Central memory CD8-positive, alpha-beta T cell (primary cell): Measurements from ENCODE around the gene ULK4.
"Not testable (repeated sequence)": the region's sequence is repeated elsewhere in the genome, so short reads cannot be mapped to it uniquely, and the experiment has no call there.

Experiments
- ATAC-seq: fragments of 150-1000 bp; cut with Tn5 transposase; replicated peaks from 2 replicates; pipeline ENCODE4 v1.10.0; 2022; ENCODE audit warnings: mild to moderate bottlenecking, moderate FRiP score, moderate number of reproducible peaks; ENCODE audit not compliant: poor library complexity, severe bottlenecking; ENCODE audit errors: extremely low read depth
- DNase-seq, 2 donors: peaks; one replicate each; pipeline ENCODE4 v3.0.0; 2021; ENCODE audit warnings: low spot score in 2 of 2
- H3K27ac Mint-ChIP-seq: one replicate; pipeline ENCODE4 v1.8.0; 2022; ENCODE audit warnings: low read depth, mild to moderate bottlenecking, moderate library complexity, mixed read lengths
- H3K27me3 Mint-ChIP-seq: one replicate; pipeline ENCODE4 v1.8.0; 2022; ENCODE audit warnings: mixed read lengths
- H3K36me3 Mint-ChIP-seq: one replicate; pipeline ENCODE4 v1.8.0; 2022; ENCODE audit warnings: mild to moderate bottlenecking, moderate library complexity, mixed read lengths; ENCODE audit not compliant: insufficient read depth
- H3K4me1 Mint-ChIP-seq: one replicate; pipeline ENCODE4 v1.8.0; 2022; ENCODE audit warnings: mixed read lengths
- H3K4me3 Mint-ChIP-seq: one replicate; pipeline ENCODE4 v1.8.0; 2022; ENCODE audit warnings: mild to moderate bottlenecking, moderate library complexity, mixed read lengths
- H3K9me3 Mint-ChIP-seq: one replicate; pipeline ENCODE4 v1.8.0; 2022; ENCODE audit warnings: mixed read lengths

Gene ULK4

DNA sequence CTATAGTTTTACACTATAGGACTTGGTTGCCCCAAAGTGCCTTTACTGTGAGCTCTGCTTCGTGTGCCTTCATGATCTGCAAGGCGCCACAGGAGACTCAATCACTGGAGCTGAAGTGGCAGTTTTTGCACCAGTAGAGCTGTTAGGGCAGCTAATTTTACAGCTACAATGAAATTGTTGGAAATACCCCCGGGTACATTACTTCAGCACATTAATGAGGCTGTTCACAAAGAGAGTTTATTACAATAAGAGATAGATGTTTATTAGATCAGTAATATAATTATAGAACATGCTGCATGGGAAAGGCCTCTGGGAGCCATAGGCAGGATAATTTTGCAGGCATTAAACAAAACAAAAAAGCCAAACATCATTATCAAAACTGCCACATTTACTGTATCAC, 531.5 kb downstream of the ULK4 start:
- Mint-ChIP-seq H3K9me3 (peaks cover 12% of the 10 kb centered on the region), H3K27me3 (peaks cover 19% of the 10 kb centered on the region), H3K27ac (no peak overlapping the region), H3K36me3 (no peaks in the 10 kb centered on the region), H3K4me3 (no peak overlapping the region), H3K4me1 (peaks cover 9% of the 10 kb centered on the region)
- DNase-seq: no peak
- ATAC-seq: no peak

DNA sequence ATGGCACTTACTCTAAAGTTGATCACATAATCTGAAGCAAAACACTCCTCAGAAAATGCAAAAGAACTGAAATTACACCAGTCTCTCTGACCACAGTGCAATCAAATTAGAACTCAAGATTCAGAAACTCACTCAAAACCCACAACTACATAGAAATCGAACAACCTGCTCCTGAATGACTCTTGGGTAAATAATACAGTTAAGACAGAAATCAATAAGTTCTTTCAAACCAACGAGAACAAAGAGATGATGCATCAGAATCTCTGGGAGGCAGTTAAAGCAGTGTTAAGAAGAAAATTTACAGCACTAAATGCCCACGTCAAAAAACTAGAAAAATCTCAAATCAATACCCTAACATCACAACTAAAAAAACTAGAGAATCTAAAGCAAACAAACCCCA, 535.4 kb downstream of the ULK4 start:
- DNase-seq (no peak), ATAC-seq (no peak)
- Mint-ChIP-seq H3K27ac (no peak overlapping the region), H3K4me3 (no peak overlapping the region), H3K36me3 (no peaks in the 10 kb centered on the region), H3K4me1 (peaks cover 29% of the 10 kb centered on the region), H3K9me3 (peaks cover 12% of the 10 kb centered on the region), H3K27me3 (peaks cover 19% of the 10 kb centered on the region)

DNA sequence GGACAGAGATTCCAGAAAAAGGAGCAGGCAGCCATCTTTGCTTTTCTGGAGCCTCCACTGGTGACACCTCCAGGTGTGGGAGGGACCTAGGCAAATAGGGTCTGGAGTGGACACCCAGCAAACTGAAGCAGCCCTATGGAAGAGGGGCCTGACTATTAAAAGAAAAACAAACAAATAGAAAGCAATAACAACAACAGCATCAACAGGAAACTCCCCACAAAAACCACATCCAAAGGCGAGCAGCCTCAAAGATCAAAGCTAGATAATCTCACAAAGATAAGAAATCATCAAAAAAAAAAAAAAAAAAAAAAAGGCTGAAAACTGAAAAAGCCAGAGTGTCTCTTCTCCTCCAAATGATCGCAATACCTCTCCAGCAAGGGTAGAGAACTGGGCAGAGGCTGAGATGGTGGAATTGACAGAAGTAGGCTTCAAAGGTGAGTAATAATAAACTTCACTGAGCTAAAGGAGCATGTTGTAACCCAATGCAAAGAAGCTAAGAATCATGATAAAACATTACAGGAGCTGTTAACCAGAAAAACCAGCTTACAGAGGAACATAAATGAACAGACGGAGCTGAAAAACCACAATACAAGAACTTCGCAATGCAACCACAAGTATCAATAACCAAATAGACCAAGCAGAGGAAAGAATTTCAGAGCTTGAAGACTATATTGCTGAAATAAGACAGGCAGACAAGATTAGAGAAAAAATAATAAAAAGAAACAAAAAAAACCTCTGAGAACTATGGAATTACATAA, 537.2 kb downstream of the ULK4 start:
- Mint-ChIP-seq H3K4me3 (peak overlapping the region; percentile 60), H3K27me3 (peaks cover 19% of the 10 kb centered on the region), H3K9me3 (peaks cover 12% of the 10 kb centered on the region), H3K36me3 (no peaks in the 10 kb centered on the region), H3K4me1 (peaks cover 31% of the 10 kb centered on the region), H3K27ac (no peak overlapping the region)
- DNase-seq: no peak
- no peak for ATAC-seq

- Mint-ChIP-seq H3K9me3 (no peaks in the 10 kb centered on the region), H3K4me3 (no peak overlapping the region), H3K27me3 (no peaks in the 10 kb centered on the region), H3K27ac (no peak overlapping the region), H3K36me3 (no peaks in the 10 kb centered on the region), H3K4me1 (peaks cover 29% of the 10 kb centered on the region)
- DNase-seq: no peak
- ATAC-seq: no peak
Observed at GRCh38 chr3:41419809-41420208, 542.1 kb downstream of the ULK4 start.

DNA sequence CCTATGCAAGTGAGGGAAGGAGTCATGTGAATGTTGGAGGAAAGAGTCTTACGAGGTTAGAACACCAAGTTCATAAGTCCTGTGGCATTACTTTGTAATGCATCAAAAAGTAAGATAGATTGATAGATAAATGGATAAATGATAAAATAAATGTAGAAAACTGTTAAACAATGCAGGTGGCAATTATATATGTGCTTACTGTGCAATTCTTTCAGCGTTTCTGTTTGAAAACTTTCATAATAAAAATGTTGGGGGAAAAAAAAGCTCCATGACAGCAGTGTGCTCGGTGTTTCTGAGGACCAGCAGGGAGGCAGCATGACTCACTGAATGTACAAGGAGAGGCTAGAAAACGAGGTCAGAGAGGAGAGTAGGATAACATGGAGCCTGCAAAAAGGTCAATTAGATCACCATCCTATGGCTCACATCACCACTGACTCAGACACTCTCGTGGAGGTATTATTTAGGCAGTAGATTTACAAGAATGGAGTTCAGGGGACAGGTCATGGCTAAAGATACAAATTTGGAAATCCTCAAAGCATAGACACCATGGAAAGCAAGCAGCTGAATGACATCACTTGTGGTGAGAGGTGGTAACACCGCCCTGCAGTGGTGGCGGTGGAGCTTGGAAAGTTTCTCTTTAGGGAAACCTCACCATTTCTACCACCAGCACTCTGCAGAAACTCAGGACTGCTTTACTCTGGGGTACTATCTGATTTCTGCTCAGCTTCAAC, 542.8 kb downstream of the ULK4 start:
- no peaks in the 10 kb centered on the region for H3K36me3 Mint-ChIP-seq
- no peaks in the 10 kb centered on the region for H3K9me3 Mint-ChIP-seq
- no peaks in the 10 kb centered on the region for H3K27me3 Mint-ChIP-seq
- no peak for DNase-seq
- peak; percentile 68 for ATAC-seq
- H3K27ac Mint-ChIP-seq: no peak overlapping the region
- H3K4me3 Mint-ChIP-seq: peak overlapping the region; percentile 25
- H3K4me1 Mint-ChIP-seq: peaks cover 22% of the 10 kb centered on the region

DNA sequence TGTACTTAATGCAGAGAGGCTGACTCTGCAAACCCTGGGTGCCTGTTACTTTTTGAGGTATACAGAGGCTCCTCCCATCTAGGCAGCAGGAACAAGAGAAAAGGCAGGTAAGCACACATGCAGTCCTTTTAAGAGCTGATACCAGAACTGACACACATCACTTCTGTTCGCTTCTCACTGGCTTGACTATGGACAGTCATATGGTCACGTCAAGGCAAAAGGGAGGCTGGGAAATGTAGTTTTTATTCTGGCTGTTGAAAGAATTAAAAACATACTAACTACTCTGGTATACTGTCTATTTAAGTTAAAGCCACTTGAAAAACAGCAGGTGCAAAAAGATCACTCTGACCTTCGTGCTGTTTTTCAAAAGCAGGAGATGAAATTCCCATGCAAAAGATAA, 544.3 kb downstream of the ULK4 start:
- DNase-seq (no peak), ATAC-seq (no peak)
- no peaks in the 10 kb centered on the region for H3K9me3 Mint-ChIP-seq
- no peak overlapping the region for H3K27ac Mint-ChIP-seq
- H3K36me3 Mint-ChIP-seq: no peaks in the 10 kb centered on the region
- H3K4me3 Mint-ChIP-seq: no peak overlapping the region
- no peaks in the 10 kb centered on the region for H3K27me3 Mint-ChIP-seq
- peaks cover 15% of the 10 kb centered on the region for H3K4me1 Mint-ChIP-seq

GRCh38 chr3:41411065-41411464, 550.8 kb downstream of the ULK4 start:
- Mint-ChIP-seq H3K27me3 (no peaks in the 10 kb centered on the region), H3K27ac (no peak overlapping the region), H3K4me1 (peaks cover under 1% of the 10 kb centered on the region), H3K36me3 (peaks cover 2% of the 10 kb centered on the region), H3K9me3 (peaks cover 10% of the 10 kb centered on the region), H3K4me3 (no peak overlapping the region)
- ATAC-seq (no peak), DNase-seq (no peak)

DNA sequence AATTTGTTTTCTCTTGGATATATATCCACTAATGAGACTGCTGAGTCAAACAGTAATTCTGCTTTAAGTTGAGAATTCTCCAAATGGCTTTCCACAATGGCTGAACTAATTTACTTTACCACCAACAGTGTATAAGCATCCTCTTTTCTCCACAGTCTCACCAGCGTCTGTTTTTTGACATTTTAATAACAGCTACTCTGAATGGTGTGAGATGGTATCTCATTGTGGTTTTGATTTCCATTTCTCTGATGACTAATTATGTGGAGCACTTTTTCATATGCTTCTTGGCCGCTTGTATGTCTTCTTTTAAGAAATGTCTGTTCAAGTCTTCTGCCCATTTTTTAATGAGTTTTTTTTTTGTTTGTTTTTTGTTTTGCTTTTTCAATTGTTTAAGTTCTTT, 556.4 kb downstream of the ULK4 start:
- peaks cover 12% of the 10 kb centered on the region for H3K4me1 Mint-ChIP-seq
- no peak for DNase-seq
- peaks cover 10% of the 10 kb centered on the region for H3K9me3 Mint-ChIP-seq
- H3K27me3 Mint-ChIP-seq: no peaks in the 10 kb centered on the region
- H3K27ac Mint-ChIP-seq: no peak overlapping the region
- no peak for ATAC-seq
- H3K36me3 Mint-ChIP-seq: peaks cover 2% of the 10 kb centered on the region
- no peak overlapping the region for H3K4me3 Mint-ChIP-seq

- Mint-ChIP-seq H3K4me3 (no peak overlapping the region), H3K36me3 (peaks cover 2% of the 10 kb centered on the region), H3K27me3 (no peaks in the 10 kb centered on the region), H3K9me3 (peaks cover 10% of the 10 kb centered on the region), H3K27ac (no peak overlapping the region), H3K4me1 (peaks cover 12% of the 10 kb centered on the region)
- no peak for ATAC-seq
- no peak for DNase-seq
Observed at GRCh38 chr3:41404582-41404981, 557.3 kb downstream of the ULK4 start.

- Mint-ChIP-seq H3K4me1 (no peaks in the 10 kb centered on the region), H3K36me3 (no peaks in the 10 kb centered on the region), H3K27ac (no peak overlapping the region)
Observed at GRCh38 chr3:41394896-41395295, 567.0 kb downstream of the ULK4 start.

DNA sequence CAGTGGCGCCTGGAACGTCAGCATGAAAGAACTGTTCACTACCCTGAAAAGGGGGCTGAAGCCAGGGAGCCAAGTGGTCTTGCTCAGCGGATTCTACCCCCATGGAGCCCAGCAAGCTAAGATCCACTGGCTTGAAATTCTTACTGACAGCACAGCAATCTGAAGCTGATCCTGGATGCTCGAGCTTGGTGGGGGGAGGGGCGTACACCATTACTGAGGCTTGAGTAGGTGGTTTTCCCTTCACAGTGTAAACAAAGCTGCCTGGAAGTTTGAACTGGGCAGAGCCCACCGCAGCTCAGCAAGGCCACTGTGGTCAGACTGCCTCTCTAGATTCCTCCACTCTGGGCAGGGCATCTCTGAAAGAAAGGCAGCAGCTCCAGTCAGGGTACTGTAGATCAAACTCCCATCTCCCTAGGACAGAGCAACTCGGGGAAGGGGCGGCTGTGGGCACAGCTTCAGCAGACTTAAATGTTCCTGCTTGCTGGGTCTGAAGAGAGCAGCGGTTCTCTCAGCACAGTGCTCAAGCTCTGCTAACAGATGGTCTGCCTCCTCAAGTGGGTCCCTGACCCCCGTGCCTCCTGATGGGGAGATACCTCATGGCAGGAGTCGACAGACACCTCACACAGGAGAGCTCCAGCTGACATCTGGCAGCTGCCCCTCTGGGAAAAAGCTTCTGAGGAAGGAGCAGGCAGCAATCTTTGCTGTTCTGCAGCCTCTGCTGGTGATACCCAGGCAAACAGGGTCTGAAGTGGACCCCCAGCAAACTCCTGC, 591.0 kb downstream of the ULK4 start:
- H3K9me3 Mint-ChIP-seq: peaks cover 10% of the 10 kb centered on the region
- not testable (repeated sequence) for H3K27me3 Mint-ChIP-seq

More at GRCh38 chr3:41394896-41395295, 567.0 kb downstream of the ULK4 start:
- Mint-ChIP-seq H3K9me3 (peaks cover 4% of the 10 kb centered on the region), H3K4me3 (no peak overlapping the region), H3K27me3 (no peaks in the 10 kb centered on the region)
- ATAC-seq: no peak
- DNase-seq: no peak

DNA sequence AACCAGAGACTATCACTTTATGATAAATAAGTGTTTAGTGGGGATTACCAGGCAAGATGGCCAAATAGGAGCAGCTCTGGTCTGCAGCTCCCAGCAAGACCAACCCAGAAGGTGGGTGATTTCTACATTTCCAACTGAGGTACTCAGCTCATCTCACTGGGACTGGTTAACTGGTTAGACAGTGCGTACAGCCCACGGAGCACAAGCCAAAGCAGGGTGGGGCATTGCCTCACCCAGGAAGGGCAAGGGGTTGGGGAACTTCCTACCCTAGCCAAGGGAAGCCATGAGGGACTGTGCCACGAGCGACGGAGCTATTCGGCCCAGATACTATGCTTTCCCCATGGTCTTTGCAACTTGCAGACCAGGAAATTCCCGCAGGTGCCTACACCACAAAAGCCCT, 591.6 kb downstream of the ULK4 start:
- no peaks in the 10 kb centered on the region for H3K4me1 Mint-ChIP-seq

More for the DNA sequence above, 591.0 kb downstream of the ULK4 start:
- ATAC-seq, H3K4me3 Mint-ChIP-seq, H3K4me1 Mint-ChIP-seq, H3K27ac Mint-ChIP-seq, DNase-seq, H3K36me3 Mint-ChIP-seq: not testable (repeated sequence)

More for the DNA sequence above, 591.6 kb downstream of the ULK4 start:
- DNase-seq: no peak
- Mint-ChIP-seq H3K9me3 (peaks cover 10% of the 10 kb centered on the region), H3K4me3 (no peak overlapping the region), H3K36me3 (no peaks in the 10 kb centered on the region), H3K27ac (no peak overlapping the region), H3K27me3 (no peaks in the 10 kb centered on the region)
- ATAC-seq: no peak
